T47D (cell line): ENCODE results near the gene MARK2.
"Not testable (repeated sequence)": the region's sequence is repeated elsewhere in the genome, so short reads cannot be mapped to it uniquely, and the experiment has no call there.

ENCODE experiments used
- DNase-seq, 2 experiments: peaks; one replicate each; pipeline versions ENCODE4 v3.0.0 to v3.0.0-alpha.2; 2011 to 2012; ENCODE audit warnings: low read depth in 1 of 2, low spot score in 1 of 2
- JUND ChIP-seq: IDR thresholded peaks from 2 replicates; pipeline ENCODE4 v1.6.1; 2012; ENCODE audit warnings: low read depth
- in situ Hi-C: cut with HindIII; loops from 2 replicates; pipeline ENCODE4 v1.10.0; 2016; ENCODE audit warnings: low sequenced_read_pairs, low pct_unique_long_range_greater_than_20kb

The MARK2 gene

DNA sequence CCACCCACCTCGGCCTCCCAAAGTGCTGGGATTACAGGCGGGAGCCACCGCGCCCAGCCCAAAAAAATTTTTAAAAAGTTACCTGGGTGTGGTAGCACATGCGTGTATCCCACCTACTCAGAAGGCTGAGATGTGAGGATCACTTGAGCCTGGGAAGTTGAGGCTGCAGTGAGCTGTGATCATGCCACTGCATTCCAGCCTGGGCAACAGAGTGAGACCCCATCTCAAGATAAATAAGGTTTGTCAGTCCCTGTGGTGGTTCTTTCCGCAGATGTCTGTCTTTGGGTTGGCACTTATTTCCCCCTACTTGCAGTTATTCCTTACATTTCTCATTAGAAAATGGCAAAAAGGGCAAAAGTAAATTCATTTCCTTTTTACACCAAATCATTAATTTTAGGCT is 8.0 kb downstream of the MARK2 start:
- in situ Hi-C loops: no loop called here
- DNase-seq: no peak
- TF ChIP-seq JUND: no peak

DNA sequence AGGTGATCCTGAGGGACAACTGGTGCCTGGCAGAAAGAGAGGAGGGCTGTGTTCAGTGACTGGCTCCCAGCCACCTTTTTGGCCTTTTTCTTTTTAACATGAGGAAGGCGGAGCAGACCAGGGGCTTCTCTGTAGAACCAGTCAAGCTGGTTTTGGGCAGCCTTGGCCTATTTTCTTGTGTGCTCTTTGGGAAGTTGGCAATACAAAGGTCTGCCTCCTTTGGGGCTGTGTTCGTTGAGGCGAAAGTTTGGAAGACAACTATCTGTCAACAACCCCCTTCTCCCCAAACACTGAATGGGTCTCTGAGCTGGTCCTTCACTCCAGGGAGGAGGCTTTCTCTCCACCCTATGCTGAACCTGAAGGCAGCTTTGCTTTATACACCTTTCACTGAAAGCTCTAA is 8.5 kb downstream of the MARK2 start:
- in situ Hi-C loops: no loop called here

DNA sequence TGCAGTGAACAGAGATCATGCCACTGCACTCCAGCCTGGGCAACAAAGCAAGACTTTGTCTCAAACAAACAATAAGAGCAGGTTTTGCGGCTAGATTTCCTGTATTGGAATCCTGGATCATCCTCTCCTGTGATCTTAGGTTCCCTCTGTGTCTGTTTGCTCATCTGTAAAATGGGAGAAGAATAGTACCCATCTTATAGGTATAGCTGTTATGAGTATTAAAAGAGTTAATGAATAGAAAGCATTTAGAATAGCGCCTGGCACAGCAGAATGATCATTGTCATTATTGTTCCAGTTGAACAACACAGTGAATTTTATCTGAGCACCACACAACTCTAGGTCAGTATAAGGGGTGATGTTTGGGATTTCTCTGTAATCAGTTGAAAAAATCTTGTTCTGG is 10.8 kb downstream of the MARK2 start:
- in situ Hi-C loops: no loop called here
- no peak for TF ChIP-seq JUND
- DNase-seq: no peak

More for the DNA sequence above, 8.5 kb downstream of the MARK2 start:
- peak in 1 of 2 experiments; percentile 97 for DNase-seq
- 0 out of 2 replicates have a peak, but pooled peaks have one; percentile 44 for TF ChIP-seq JUND

DNA sequence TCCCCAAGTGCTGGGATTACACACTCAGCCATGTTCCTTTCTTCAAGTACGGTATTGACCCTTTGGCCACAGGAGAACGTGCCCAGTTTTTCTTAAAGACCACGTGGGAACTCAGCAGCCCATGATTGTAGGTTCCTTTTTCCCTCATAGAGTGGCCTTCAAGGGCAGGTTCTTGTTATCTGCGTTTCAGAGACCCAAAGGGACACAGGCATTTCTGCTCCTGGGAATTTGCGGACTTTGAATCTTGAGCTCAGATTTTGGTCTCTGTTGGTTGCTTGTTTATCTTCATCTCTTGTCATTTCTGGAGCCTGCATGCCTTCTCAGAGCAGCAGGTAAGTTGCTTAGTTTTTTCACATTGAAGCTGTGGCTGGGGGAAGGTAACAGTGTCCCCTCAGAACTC is 12.0 kb downstream of the MARK2 start:
- in situ Hi-C loops: no loop called here
- DNase-seq: no peak
- no peak for TF ChIP-seq JUND

DNA sequence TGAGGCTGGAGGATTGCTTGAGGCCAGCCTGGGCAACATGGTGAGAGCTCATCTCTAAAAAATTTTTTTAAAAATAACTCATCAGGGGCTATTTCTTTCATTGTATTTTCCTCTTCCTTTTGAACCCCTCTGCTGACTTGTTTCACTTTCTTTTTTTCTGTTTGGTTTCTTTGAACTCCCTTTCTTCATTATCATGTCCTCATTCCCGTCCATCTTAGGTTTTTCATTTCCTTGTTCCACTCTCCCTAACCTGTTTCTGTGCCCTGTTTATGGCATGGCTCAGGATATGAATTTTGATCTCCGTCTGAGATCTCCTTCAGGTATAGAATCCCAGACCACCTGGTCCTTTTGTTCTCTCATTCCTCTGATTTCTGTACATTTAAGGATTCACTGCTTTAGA is 12.5 kb downstream of the MARK2 start:
- DNase-seq: no peak
- no peak for TF ChIP-seq JUND
- in situ Hi-C loops: no loop called here

DNA sequence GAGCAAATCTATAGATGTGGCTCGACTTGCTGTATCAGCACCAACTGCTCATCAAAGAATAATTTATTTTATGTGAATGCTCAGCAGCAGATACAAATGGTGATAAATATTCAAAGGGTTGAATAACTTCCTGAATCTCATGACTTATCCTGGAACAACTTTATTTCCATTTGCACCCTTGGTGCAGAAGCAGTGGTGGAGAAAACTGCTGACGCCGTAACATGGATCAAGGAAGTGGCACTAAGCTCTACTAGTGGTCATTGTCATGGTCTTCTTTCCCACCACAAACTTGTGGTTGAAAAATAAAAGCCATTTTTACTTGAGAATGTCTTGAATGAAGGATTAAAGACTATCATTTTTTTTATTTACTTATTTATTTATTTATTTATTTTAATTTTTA is 14.6 kb downstream of the MARK2 start:
- no peak for TF ChIP-seq JUND
- in situ Hi-C loops: no loop called here
- DNase-seq: no peak

DNA sequence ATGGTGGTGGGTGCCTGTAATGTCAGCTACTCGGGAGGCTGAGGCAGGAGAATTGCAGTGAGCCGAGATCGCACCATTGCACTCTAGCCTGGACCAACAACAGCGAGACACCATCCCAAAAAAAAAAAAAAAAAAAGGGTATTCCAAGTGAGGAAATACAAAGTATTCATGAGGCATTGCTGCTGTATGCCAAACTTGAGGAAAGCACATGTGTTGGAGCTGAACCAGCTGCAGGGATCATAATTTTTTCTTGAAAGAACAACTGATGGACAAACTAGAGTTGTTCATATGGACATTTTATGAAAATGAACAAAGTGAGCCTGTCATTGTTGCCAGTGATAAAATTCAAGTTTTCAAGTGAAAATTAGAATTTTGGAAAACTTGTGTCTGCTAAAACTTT is 15.8 kb downstream of the MARK2 start:
- in situ Hi-C loops: no loop called here
- DNase-seq: no peak
- no peak for TF ChIP-seq JUND

DNA sequence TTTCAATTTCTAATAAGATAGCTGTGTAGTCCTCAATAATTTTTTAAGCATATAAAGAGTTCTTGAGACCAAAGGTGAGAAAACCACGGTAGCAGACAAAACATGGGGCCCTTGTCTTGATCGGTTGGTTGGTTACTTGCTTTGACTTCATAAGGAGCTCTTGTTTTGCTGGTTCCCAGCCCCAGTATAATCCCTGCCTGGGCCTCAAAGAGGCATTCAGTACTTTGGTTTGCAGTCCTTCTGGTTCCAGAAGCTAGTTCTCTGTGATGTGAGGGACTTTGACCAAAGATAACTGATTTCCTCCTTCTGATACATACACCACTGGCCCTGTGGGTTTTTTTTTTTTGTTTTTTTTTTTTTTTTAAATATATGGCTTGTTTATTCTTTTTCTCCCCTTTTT is 17.1 kb downstream of the MARK2 start:
- DNase-seq: no peak
- in situ Hi-C loops: no loop called here
- TF ChIP-seq JUND: no peak

DNA sequence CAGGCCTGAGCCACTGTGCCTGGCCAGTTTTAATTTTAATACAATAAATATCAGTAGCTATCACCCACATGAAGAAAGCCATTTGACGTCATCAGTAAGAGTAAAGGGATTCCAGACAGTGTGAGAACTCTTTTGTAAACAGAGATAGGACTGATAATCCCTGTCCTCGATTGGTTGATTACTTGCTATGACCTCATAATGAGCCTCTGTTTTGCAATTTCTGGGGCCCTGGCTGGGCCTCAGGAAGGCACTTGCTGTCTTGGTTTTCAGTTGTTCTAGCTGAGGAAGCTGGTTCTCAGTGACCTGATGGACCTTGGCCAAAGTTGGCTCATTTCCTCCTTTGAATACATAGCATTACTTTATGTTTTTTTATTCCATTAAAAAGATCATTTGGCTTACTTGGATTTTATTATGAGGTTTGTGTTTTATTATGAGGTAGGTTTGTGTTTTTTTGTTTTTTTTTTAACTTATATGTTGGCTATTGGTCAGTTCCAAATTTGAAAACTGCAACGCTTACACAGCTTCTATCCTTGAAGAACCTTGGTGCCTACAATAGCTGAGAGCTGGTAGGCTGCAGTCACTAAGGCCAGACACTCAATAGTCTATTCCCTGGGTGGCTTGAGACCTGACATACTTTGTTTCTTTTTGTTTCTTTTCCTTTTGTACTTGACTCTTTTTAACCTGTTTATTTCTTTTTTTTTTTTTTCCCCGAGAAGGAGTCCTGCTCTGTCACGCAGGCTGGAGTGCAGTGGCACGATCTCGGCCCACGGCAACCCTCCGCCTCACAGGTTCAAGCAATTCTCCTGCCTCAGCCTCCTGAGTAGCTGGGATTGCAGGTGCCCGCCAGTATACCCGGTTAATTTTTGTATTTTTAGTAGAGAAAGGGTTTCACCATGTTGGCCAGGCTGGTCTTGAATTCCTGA is 20.0 kb downstream of the MARK2 start:
- in situ Hi-C loops: no loop called here
- no peak for TF ChIP-seq JUND
- no peak for DNase-seq

DNA sequence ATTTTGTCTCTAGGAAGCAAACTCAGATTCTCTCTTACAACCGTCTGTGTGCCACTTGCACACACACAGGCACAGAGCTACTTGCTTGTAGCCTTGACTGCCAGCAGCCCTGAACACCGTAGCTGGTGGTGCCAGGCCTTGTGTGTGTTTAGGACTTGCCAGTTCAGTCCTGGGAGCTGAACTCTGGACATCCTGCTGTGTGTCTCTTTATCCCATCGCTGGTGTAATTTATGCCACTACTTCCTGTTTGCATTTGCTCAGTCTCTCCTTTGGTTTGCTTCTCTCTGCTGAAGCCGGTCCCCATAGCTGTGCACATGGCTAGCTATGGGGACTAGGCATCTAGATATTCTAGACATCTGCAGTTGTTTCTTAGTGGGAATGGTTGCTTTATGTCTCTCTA is 24.0 kb downstream of the MARK2 start:
- no peak for TF ChIP-seq JUND
- peak in 1 of 2 experiments; percentile 84 for DNase-seq
- in situ Hi-C loops: no loop called here

DNA sequence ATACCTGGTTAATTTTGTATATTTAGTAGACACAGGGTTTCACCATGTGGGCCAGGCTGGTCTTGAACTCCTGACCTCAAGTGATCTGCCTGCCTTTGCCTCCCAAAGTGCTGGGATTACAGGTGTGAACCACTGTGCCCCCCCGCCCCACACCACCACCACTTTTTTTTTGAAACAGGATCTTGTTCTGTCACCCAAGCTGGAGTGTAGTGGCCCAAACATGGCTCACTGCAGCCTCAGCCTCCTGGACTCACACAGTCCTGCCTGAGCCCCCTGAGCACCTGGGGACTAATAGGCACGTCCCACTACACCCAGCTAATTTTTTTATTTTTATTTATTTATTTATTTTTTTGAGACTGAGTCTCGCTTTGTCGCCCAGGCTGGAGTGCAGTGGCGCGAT is 24.7 kb downstream of the MARK2 start:
- DNase-seq, in situ Hi-C loops: not testable (repeated sequence)

DNA sequence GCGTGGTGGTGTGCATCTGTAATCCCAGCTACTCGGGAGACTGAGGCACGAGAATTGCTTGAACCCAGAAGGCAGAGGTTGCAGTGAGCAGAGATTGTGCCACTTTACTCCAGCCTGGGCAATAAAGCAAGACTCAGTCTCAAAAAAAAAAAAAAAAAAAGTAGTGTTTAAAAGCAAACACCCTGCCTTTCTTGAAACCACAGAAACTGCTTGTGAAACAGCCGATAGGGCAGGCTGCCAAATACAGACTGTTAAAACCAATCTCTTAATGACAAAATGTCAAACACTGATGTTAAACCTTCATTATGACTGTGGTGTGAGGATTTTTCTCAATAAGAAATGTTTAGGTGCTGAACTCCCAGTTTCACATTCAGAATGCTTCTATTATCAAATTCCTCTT is 27.3 kb downstream of the MARK2 start:
- in situ Hi-C loops: no loop called here
- no peak for DNase-seq
- no peak for TF ChIP-seq JUND

DNA sequence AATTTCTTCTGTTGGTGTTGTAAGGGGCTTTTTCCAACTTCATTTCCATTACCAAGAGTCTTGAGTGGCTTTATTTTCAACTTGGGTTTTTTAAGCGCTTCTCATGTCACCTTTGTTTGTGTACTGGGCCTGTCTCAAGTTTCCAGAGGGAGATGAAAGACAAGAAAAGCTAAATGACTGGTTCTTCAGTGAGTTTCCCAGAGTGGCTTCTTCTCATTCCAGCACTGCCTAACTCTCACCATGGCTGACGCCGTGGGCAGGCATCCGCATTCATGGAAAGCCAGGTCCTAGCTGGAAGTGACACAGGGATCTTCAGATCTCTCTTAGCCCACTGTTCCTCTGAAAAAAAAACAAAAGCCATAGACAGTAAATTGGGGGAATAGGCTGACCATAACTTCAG is 28.6 kb downstream of the MARK2 start:
- in situ Hi-C loops: no loop called here
- no peak for TF ChIP-seq JUND
- DNase-seq: peak in 1 of 2 experiments; percentile 78
